Effector memory CD8-positive, alpha-beta T cell (primary cell): ENCODE results near the gene NTN3.

Source experiments
- ATAC-seq: fragments of 150-1000 bp; cut with Tn5 transposase; replicated peaks from 2 replicates; pipeline ENCODE4 v1.10.0; 2021; ENCODE audit warnings: mild to moderate bottlenecking, moderate library complexity
- DNase-seq, 3 experiments: peaks; one replicate each; pipeline ENCODE4 v3.0.0; 2021
- H3K27ac Mint-ChIP-seq, 2 donors: one replicate each; pipeline ENCODE4 v1.8.0; 2022; ENCODE audit warnings: mild to moderate bottlenecking in 2 of 2, mixed read lengths in 2 of 2, moderate library complexity in 2 of 2
- H3K27me3 Mint-ChIP-seq, 2 donors: one replicate each; pipeline ENCODE4 v1.8.0; 2022; ENCODE audit warnings: mixed read lengths in 2 of 2
- H3K36me3 Mint-ChIP-seq: one replicate; pipeline ENCODE4 v1.8.0; 2022; ENCODE audit warnings: mild to moderate bottlenecking, moderate library complexity, mixed read lengths; ENCODE audit not compliant: insufficient read depth
- H3K4me1 Mint-ChIP-seq, 2 donors: one replicate each; pipeline ENCODE4 v1.8.0; 2022; ENCODE audit warnings: low read depth in 2 of 2, mixed read lengths in 2 of 2
- H3K4me3 Mint-ChIP-seq, 2 donors: one replicate each; pipeline ENCODE4 v1.8.0; 2022; ENCODE audit warnings: mild to moderate bottlenecking in 2 of 2, mixed read lengths in 2 of 2, moderate library complexity in 2 of 2
- H3K9me3 Mint-ChIP-seq, 2 donors: one replicate each; pipeline ENCODE4 v1.8.0; 2022; ENCODE audit warnings: mixed read lengths in 2 of 2

NTN3 gene

GRCh38 chr16:2465653-2466415 lies 5.3 kb upstream of the NTN3 start:
- Mint-ChIP-seq H3K36me3 (no peaks in the 10 kb centered on the region), H3K27ac (no peak overlapping the region), H3K9me3 (no peaks in the 10 kb centered on the region), H3K4me3 (no peak overlapping the region), H3K27me3 (peaks cover 13 to 38% of the 10 kb centered on the region in 2 donors), H3K4me1 (peaks cover 0 to 7% of the 10 kb centered on the region in 2 donors)
- ATAC-seq: no peak
- no peak for DNase-seq

- no peak for ATAC-seq
- H3K36me3 Mint-ChIP-seq: no peaks in the 10 kb centered on the region
- H3K4me3 Mint-ChIP-seq: peak overlapping the region in 1 of 2 donors; percentile 6
- peaks cover 0 to 7% of the 10 kb centered on the region in 2 donors for H3K4me1 Mint-ChIP-seq
- H3K27me3 Mint-ChIP-seq: peaks cover 13 to 40% of the 10 kb centered on the region in 2 donors
- H3K9me3 Mint-ChIP-seq: no peaks in the 10 kb centered on the region
- H3K27ac Mint-ChIP-seq: no peak overlapping the region
- no peak for DNase-seq
Measured at GRCh38 chr16:2466667-2467527, 4.2 kb upstream of the NTN3 start.

- Mint-ChIP-seq H3K27ac (no peak overlapping the region), H3K27me3 (peaks cover 13 to 47% of the 10 kb centered on the region in 2 donors), H3K4me3 (peak overlapping the region; percentile 57 to 59), H3K36me3 (no peaks in the 10 kb centered on the region), H3K4me1 (peaks cover 0 to 7% of the 10 kb centered on the region in 2 donors), H3K9me3 (no peaks in the 10 kb centered on the region)
- DNase-seq: no peak
- ATAC-seq: peak; percentile 59
Measured at GRCh38 chr16:2467528-2468232, 3.4 kb upstream of the NTN3 start.

GRCh38 chr16:2468233-2468724 lies 2.8 kb upstream of the NTN3 start:
- H3K9me3 Mint-ChIP-seq: no peaks in the 10 kb centered on the region
- H3K36me3 Mint-ChIP-seq: no peaks in the 10 kb centered on the region
- peak overlapping the region; percentile 57 to 59 for H3K4me3 Mint-ChIP-seq
- H3K4me1 Mint-ChIP-seq: peaks cover 5 to 10% of the 10 kb centered on the region in 2 donors
- DNase-seq (no peak), ATAC-seq (peak; percentile 64)
- H3K27me3 Mint-ChIP-seq: peaks cover 13 to 53% of the 10 kb centered on the region in 2 donors
- no peak overlapping the region for H3K27ac Mint-ChIP-seq

GRCh38 chr16:2468725-2469398 lies 2.2 kb upstream of the NTN3 start:
- no peak for ATAC-seq
- Mint-ChIP-seq H3K4me3 (peak overlapping the region; percentile 57 to 59), H3K36me3 (no peaks in the 10 kb centered on the region), H3K27ac (no peak overlapping the region), H3K27me3 (peaks cover 13 to 56% of the 10 kb centered on the region in 2 donors), H3K9me3 (no peaks in the 10 kb centered on the region), H3K4me1 (peaks cover 7 to 11% of the 10 kb centered on the region in 2 donors)
- no peak for DNase-seq

- H3K27ac Mint-ChIP-seq: no peak overlapping the region
- H3K27me3 Mint-ChIP-seq: peaks cover 13 to 56% of the 10 kb centered on the region in 2 donors
- H3K36me3 Mint-ChIP-seq: no peaks in the 10 kb centered on the region
- ATAC-seq (no peak), DNase-seq (no peak)
- peaks cover 7 to 11% of the 10 kb centered on the region in 2 donors for H3K4me1 Mint-ChIP-seq
- H3K4me3 Mint-ChIP-seq: no peak overlapping the region
- no peaks in the 10 kb centered on the region for H3K9me3 Mint-ChIP-seq
Measured at GRCh38 chr16:2469399-2470233, 1.5 kb upstream of the NTN3 start.

GRCh38 chr16:2470234-2470601 lies 879 bp upstream of the NTN3 start:
- Mint-ChIP-seq H3K4me1 (peaks cover 7 to 11% of the 10 kb centered on the region in 2 donors), H3K9me3 (no peaks in the 10 kb centered on the region), H3K4me3 (peak overlapping the region in 1 of 2 donors; percentile 45), H3K27ac (no peak overlapping the region), H3K36me3 (no peaks in the 10 kb centered on the region), H3K27me3 (peaks cover 13 to 56% of the 10 kb centered on the region in 2 donors)
- ATAC-seq (no peak), DNase-seq (no peak)

- Mint-ChIP-seq H3K36me3 (no peaks in the 10 kb centered on the region), H3K4me3 (peak overlapping the region in 1 of 2 donors; percentile 45), H3K27me3 (peaks cover 13 to 56% of the 10 kb centered on the region in 2 donors), H3K27ac (no peak overlapping the region), H3K9me3 (no peaks in the 10 kb centered on the region), H3K4me1 (peaks cover 7 to 11% of the 10 kb centered on the region in 2 donors)
- DNase-seq (no peak), ATAC-seq (no peak)
Measured at GRCh38 chr16:2470603-2471015, 488 bp upstream of the NTN3 start.

GRCh38 chr16:2471653-2472487 lies 773 bp downstream of the NTN3 start:
- Mint-ChIP-seq H3K27ac (no peak overlapping the region), H3K27me3 (peaks cover 13 to 54% of the 10 kb centered on the region in 2 donors), H3K36me3 (no peaks in the 10 kb centered on the region), H3K4me1 (peaks cover 14 to 19% of the 10 kb centered on the region in 2 donors), H3K9me3 (no peaks in the 10 kb centered on the region), H3K4me3 (peak overlapping the region in 1 of 2 donors; percentile 21)
- DNase-seq (no peak), ATAC-seq (no peak)

GRCh38 chr16:2472488-2472864 lies 1.4 kb downstream of the NTN3 start:
- H3K4me1 Mint-ChIP-seq: peaks cover 16 to 22% of the 10 kb centered on the region in 2 donors
- no peaks in the 10 kb centered on the region for H3K9me3 Mint-ChIP-seq
- no peak overlapping the region for H3K4me3 Mint-ChIP-seq
- ATAC-seq (no peak), DNase-seq (no peak)
- H3K27ac Mint-ChIP-seq: no peak overlapping the region
- H3K27me3 Mint-ChIP-seq: peaks cover 13 to 48% of the 10 kb centered on the region in 2 donors
- no peaks in the 10 kb centered on the region for H3K36me3 Mint-ChIP-seq

GRCh38 chr16:2472885-2473445 lies 1.9 kb downstream of the NTN3 start:
- H3K4me1 Mint-ChIP-seq: peaks cover 20 to 26% of the 10 kb centered on the region in 2 donors

More at GRCh38 chr16:2472885-2473445, 1.9 kb downstream of the NTN3 start:
- DNase-seq (no peak), ATAC-seq (no peak)
- Mint-ChIP-seq H3K9me3 (no peaks in the 10 kb centered on the region), H3K36me3 (no peaks in the 10 kb centered on the region), H3K4me3 (peak overlapping the region; percentile 55 to 61), H3K27me3 (peaks cover 13 to 46% of the 10 kb centered on the region in 2 donors), H3K27ac (no peak overlapping the region)
